Thyroid gland (tissue), 4 donors: Measurements from ENCODE around the gene DCHS1. TPM values are rescaled to one million over a fixed set of nuclear protein-coding genes. Genes with fewer than 3 reads are reported as not detected.

Experiments used
- DNase-seq, 2 donors: peaks; one replicate each; pipeline ENCODE4 v3.0.0-alpha.2; 2019
- H3K27ac ChIP-seq, 3 donors: fragments of 200-600 bp; sonication (generic); 1 replicate in 2 of 3; 2 replicates in 1 of 3; pipeline ENCODE4 v1.5.1; 2016 to 2019; ENCODE audit warnings: mild to moderate bottlenecking in 1 of 3, moderate library complexity in 1 of 3
- H3K27me3 ChIP-seq: fragments of 200-600 bp; sonication (generic); one replicate; pipeline ENCODE4 v1.5.1; 2019
- H3K36me3 ChIP-seq, 2 donors: fragments of 200-600 bp; sonication (generic); one replicate each; pipeline ENCODE4 v1.5.1; 2016 to 2019
- H3K4me1 ChIP-seq, 2 donors: fragments of 200-600 bp; sonication (generic); one replicate each; pipeline ENCODE4 v1.5.1; 2017 to 2019
- H3K4me3 ChIP-seq, 3 donors: fragments of 200-600 bp; sonication (generic); replicated peaks in 1 of 3; 1 replicate in 2 of 3; 2 replicates in 1 of 3; pipeline ENCODE4 v1.5.1; 2016; ENCODE audit warnings: mild to moderate bottlenecking in 1 of 3
- H3K9me3 ChIP-seq: fragments of 200-600 bp; sonication (generic); one replicate; pipeline ENCODE4 v1.5.1; 2017
- CTCF ChIP-seq, 6 experiments: fragments of 200-600 bp in 3 of 6; fragments of 450-650 bp in 3 of 6; sonication (generic) in 3 of 6; IDR thresholded peaks; one replicate each; pipeline ENCODE4 v1.5.1; 2016 to 2019; ENCODE audit warnings: antibody characterized with exemption in 6 of 6, mild to moderate bottlenecking in 2 of 6, inconsistent platforms in 1 of 6, moderate library complexity in 1 of 6
- POLR2A ChIP-seq, 2 donors: fragments of 450-650 bp; IDR thresholded peaks; one replicate each; pipeline ENCODE4 v1.6.1; 2017; ENCODE audit warnings: antibody characterized with exemption in 2 of 2, mild to moderate bottlenecking in 2 of 2, moderate library complexity in 1 of 2
- WGBS, 2 donors: methylation state at CpG; one replicate each; pipeline ENCODE4 v1.1.5; 2017; 5-methylcytosine and 5-hydroxymethylcytosine counted together
- intact Hi-C: fragments of 100-400 bp; cut with DNase I; formaldehyde crosslinking; loops from one replicate; pipeline ENCODE4 v1.15.1; 2023
- total RNA-seq, 4 donors: library from RNA; depleted of rRNA; stranded (reverse); fragments of >200 nt; gene quantifications; one replicate each; pipeline ENCODE4 v1.2.3, GENCODE V29; 2016

DCHS1 gene
- total RNA-seq, 4 donors from 2014 or later: 5.6 to 14.4 (median 9.6) TPM

GRCh38 chr11:6604081-6604626 lies 51.5 kb downstream of the DCHS1 start:
- peaks cover 32 to 47% of the 10 kb centered on the region in 2 donors for H3K4me1 ChIP-seq
- peak overlapping the region; percentile 85 to 92 (median 91) for H3K27ac ChIP-seq
- intact Hi-C loops: loop anchor here (5.0 kb wide), 1 partner anchor 78 kb away; the partner anchor contains the start of gene MRPL17
- H3K36me3 ChIP-seq: peaks cover 35 to 38% of the 10 kb centered on the region in 2 donors
- peak; percentile 66 to 74 for DNase-seq
- H3K27me3 ChIP-seq: no peaks in the 10 kb centered on the region
- 0 to 1% methylated on average over 18 of the region's 20 CpGs for WGBS, 2 donors
- H3K9me3 ChIP-seq: no peaks in the 10 kb centered on the region
- peak overlapping the region; percentile 78 to 91 (median 89) for H3K4me3 ChIP-seq
- TF ChIP-seq CTCF (IDR thresholded peaks at IDR 0.05): peak in 3 of 6 experiments; percentile 11 to 16 (median 15)
- peak in 1 of 2 donors; percentile 9 for TF ChIP-seq POLR2A (IDR thresholded peaks at IDR 0.05)

GRCh38 chr11:6603287-6604080 lies 52.1 kb downstream of the DCHS1 start, which contains the start of the genes ILK and RRP8:
Gene ILK (plus strand): TSS chr11:6603774. CDS start chr11:6604272, 498 bp downstream.
Gene RRP8 (minus strand): TSS chr11:6603616. CDS start chr11:6603502, 114 bp downstream.
- intact Hi-C loops: loop anchor here (5.0 kb wide), 1 partner anchor 79 kb away; the partner anchor contains the start of gene MRPL17
- Histone ChIP-seq H3K27me3 (no peaks in the 10 kb centered on the region), H3K36me3 (peaks cover 31 to 35% of the 10 kb centered on the region in 2 donors), H3K4me3 (peak within 1 kb of the TSS; percentile 78 to 91 (median 89)), H3K4me1 (peaks cover 32 to 47% of the 10 kb centered on the region in 2 donors), H3K9me3 (no peaks in the 10 kb centered on the region), H3K27ac (peak within 1 kb of the TSS; percentile 85 to 92 (median 91))
- TF ChIP-seq CTCF (IDR thresholded peaks at IDR 0.05) (peak in 3 of 6 experiments; percentile 14 to 36 (median 31)), POLR2A (IDR thresholded peaks at IDR 0.05) (peak; percentile 33 to 83)
- DNase-seq: peak; percentile 92 to 94
- WGBS, 2 donors: 0 to 1% methylated on average over 41 to 42 of the region's 72 CpGs

GRCh38 chr11:6602096-6602940 lies 53.3 kb downstream of the DCHS1 start:
- H3K27ac ChIP-seq: peak overlapping the region in 2 of 3 donors; percentile 91 to 92
- TF ChIP-seq POLR2A (IDR thresholded peaks at IDR 0.05) (no peak), CTCF (IDR thresholded peaks at IDR 0.05) (no peak)
- intact Hi-C loops: loop anchor here (5.0 kb wide), 1 partner anchor 80 kb away; the partner anchor contains the start of gene MRPL17
- no peaks in the 10 kb centered on the region for H3K27me3 ChIP-seq
- H3K4me1 ChIP-seq: peaks cover 32 to 41% of the 10 kb centered on the region in 2 donors
- 54 to 61% methylated on average over 7 of the region's 7 CpGs for WGBS, 2 donors
- H3K4me3 ChIP-seq: peak overlapping the region; percentile 37 to 91 (median 89)
- H3K36me3 ChIP-seq: peaks cover 27 to 29% of the 10 kb centered on the region in 2 donors
- H3K9me3 ChIP-seq: no peaks in the 10 kb centered on the region
- DNase-seq: no peak

- Histone ChIP-seq H3K36me3 (peaks cover 27 to 29% of the 10 kb centered on the region in 2 donors), H3K27me3 (no peaks in the 10 kb centered on the region), H3K4me1 (peaks cover 32 to 41% of the 10 kb centered on the region in 2 donors), H3K4me3 (no peak overlapping the region), H3K9me3 (no peaks in the 10 kb centered on the region), H3K27ac (no peak overlapping the region)
- TF ChIP-seq POLR2A (IDR thresholded peaks at IDR 0.05): no peak
- TF ChIP-seq CTCF (IDR thresholded peaks at IDR 0.05): no peak
- DNase-seq: no peak
- 99% methylated on average over 13 of the region's 13 CpGs for WGBS, 2 donors
- intact Hi-C loops: loop anchor here (5.0 kb wide), 1 partner anchor 81 kb away; the partner anchor contains the start of gene MRPL17
Observed at GRCh38 chr11:6601041-6601461, 54.6 kb downstream of the DCHS1 start.
